Measurements from ENCODE around the gene BCL7C. TPM values are rescaled to one million over a fixed set of nuclear protein-coding genes. Genes with fewer than 3 reads are reported as not detected.

BCL7C gene
- total and polyA plus RNA-seq, 2 of the 13 experiments (the other 11 are each of a cell fraction or from before 2014, with no cell fraction given), result 17.7 to 33.8 TPM

DNA sequence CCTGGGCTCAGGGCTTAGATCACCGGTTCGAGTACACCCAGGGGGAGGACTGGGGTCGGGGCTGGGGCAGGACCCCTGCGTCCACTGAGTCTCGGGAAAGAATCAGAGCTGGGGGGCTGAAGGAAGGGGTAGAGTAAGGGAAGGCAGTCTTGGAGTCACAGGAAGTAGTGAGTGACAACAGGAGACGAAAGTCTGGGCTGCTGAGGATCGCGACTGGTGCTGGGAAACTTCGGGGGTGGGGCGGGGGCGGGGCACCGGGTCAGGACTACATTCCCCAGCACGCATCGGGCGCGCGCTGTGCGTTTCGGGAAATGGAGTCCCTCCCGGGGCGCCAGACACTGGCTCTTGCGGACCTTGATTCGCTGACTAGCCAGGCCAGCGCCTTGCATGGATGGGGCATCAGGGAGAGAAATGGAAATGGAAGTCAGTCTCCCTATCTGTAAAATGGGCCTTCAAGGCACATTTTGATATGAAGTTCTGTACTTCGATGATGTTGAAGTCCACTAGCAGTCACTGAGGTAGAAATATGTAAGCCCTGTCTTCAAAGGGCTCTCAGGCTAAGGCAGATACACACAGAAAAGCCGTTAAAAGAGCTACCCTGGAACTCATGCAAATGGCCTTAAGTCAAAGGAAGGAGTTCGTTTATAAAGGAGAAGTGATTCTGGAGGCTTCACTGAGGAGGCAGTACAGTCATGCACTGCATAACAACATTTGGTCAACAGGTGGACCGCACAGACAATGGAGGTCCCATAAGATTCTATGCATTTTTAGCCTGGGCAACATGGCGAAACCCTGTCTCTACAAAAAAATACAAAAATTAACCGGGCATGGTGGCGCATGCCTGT, 3.2 kb upstream of the BCL7C start (continued):
- TF ChIP-seq, protein P1, sequence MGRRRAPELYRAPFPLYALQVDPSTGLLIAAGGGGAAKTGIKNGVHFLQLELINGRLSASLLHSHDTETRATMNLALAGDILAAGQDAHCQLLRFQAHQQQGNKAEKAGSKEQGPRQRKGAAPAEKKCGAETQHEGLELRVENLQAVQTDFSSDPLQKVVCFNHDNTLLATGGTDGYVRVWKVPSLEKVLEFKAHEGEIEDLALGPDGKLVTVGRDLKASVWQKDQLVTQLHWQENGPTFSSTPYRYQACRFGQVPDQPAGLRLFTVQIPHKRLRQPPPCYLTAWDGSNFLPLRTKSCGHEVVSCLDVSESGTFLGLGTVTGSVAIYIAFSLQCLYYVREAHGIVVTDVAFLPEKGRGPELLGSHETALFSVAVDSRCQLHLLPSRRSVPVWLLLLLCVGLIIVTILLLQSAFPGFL (CRISPR knock-in tag; IDR thresholded peaks at IDR 0.05), result no peak
- TF ChIP-seq ATF7-NPFF (CRISPR knock-in tag; IDR thresholded peaks at IDR 0.05; ENCODE audit: low read depth) (no peak), CHD2 (IDR thresholded peaks at IDR 0.05; ENCODE audit: low read depth, low read length) (no peak; the same call in 1 of the 2 replicates), ZNF780A (CRISPR knock-in tag; IDR thresholded peaks at IDR 0.05) (no peak), ATRX (CRISPR knock-in tag; IDR thresholded peaks at IDR 0.05; ENCODE audit: borderline replicate concordance) (no peak), ZNF660 (CRISPR knock-in tag; IDR thresholded peaks at IDR 0.05; ENCODE audit: borderline replicate concordance, low read depth) (no peak; the same call in 1 of the 2 replicates), ZNF3 (CRISPR knock-in tag; IDR thresholded peaks at IDR 0.05) (no peak), HNRNPL (IDR thresholded peaks at IDR 0.05; ENCODE audit: low read depth, low read length) (no peak), HOXA9 (CRISPR knock-in tag; IDR thresholded peaks at IDR 0.05; ENCODE audit: borderline replicate concordance) (no peak), POGZ (CRISPR knock-in tag; IDR thresholded peaks at IDR 0.05) (peak; percentile 41; the same call in 1 of the 2 replicates), BRD4 (CRISPR knock-in tag; IDR thresholded peaks at IDR 0.05) (no peak)
- TF ChIP-seq, protein P2, sequence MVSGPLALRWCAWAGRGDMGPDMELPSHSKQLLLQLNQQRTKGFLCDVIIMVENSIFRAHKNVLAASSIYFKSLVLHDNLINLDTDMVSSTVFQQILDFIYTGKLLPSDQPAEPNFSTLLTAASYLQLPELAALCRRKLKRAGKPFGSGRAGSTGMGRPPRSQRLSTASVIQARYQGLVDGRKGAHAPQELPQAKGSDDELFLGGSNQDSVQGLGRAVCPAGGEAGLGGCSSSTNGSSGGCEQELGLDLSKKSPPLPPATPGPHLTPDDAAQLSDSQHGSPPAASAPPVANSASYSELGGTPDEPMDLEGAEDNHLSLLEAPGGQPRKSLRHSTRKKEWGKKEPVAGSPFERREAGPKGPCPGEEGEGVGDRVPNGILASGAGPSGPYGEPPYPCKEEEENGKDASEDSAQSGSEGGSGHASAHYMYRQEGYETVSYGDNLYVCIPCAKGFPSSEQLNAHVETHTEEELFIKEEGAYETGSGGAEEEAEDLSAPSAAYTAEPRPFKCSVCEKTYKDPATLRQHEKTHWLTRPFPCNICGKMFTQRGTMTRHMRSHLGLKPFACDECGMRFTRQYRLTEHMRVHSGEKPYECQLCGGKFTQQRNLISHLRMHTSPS (CRISPR knock-in tag; IDR thresholded peaks at IDR 0.05; ENCODE audit: low read depth), result no peak
- TF ChIP-seq, protein P3, sequence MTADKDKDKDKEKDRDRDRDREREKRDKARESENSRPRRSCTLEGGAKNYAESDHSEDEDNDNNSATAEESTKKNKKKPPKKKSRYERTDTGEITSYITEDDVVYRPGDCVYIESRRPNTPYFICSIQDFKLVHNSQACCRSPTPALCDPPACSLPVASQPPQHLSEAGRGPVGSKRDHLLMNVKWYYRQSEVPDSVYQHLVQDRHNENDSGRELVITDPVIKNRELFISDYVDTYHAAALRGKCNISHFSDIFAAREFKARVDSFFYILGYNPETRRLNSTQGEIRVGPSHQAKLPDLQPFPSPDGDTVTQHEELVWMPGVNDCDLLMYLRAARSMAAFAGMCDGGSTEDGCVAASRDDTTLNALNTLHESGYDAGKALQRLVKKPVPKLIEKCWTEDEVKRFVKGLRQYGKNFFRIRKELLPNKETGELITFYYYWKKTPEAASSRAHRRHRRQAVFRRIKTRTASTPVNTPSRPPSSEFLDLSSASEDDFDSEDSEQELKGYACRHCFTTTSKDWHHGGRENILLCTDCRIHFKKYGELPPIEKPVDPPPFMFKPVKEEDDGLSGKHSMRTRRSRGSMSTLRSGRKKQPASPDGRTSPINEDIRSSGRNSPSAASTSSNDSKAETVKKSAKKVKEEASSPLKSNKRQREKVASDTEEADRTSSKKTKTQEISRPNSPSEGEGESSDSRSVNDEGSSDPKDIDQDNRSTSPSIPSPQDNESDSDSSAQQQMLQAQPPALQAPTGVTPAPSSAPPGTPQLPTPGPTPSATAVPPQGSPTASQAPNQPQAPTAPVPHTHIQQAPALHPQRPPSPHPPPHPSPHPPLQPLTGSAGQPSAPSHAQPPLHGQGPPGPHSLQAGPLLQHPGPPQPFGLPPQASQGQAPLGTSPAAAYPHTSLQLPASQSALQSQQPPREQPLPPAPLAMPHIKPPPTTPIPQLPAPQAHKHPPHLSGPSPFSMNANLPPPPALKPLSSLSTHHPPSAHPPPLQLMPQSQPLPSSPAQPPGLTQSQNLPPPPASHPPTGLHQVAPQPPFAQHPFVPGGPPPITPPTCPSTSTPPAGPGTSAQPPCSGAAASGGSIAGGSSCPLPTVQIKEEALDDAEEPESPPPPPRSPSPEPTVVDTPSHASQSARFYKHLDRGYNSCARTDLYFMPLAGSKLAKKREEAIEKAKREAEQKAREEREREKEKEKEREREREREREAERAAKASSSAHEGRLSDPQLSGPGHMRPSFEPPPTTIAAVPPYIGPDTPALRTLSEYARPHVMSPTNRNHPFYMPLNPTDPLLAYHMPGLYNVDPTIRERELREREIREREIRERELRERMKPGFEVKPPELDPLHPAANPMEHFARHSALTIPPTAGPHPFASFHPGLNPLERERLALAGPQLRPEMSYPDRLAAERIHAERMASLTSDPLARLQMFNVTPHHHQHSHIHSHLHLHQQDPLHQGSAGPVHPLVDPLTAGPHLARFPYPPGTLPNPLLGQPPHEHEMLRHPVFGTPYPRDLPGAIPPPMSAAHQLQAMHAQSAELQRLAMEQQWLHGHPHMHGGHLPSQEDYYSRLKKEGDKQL (CRISPR knock-in tag; IDR thresholded peaks at IDR 0.05; ENCODE audit: low read depth), result no peak
- TF ChIP-seq, protein P4, sequence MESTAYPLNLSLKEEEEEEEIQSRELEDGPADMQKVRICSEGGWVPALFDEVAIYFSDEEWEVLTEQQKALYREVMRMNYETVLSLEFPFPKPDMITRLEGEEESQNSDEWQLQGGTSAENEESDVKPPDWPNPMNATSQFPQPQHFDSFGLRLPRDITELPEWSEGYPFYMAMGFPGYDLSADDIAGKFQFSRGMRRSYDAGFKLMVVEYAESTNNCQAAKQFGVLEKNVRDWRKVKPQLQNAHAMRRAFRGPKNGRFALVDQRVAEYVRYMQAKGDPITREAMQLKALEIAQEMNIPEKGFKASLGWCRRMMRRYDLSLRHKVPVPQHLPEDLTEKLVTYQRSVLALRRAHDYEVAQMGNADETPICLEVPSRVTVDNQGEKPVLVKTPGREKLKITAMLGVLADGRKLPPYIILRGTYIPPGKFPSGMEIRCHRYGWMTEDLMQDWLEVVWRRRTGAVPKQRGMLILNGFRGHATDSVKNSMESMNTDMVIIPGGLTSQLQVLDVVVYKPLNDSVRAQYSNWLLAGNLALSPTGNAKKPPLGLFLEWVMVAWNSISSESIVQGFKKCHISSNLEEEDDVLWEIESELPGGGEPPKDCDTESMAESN (CRISPR knock-in tag; conservative IDR thresholded peaks at IDR 0.05), result no peak
- TF ChIP-seq, protein P5, sequence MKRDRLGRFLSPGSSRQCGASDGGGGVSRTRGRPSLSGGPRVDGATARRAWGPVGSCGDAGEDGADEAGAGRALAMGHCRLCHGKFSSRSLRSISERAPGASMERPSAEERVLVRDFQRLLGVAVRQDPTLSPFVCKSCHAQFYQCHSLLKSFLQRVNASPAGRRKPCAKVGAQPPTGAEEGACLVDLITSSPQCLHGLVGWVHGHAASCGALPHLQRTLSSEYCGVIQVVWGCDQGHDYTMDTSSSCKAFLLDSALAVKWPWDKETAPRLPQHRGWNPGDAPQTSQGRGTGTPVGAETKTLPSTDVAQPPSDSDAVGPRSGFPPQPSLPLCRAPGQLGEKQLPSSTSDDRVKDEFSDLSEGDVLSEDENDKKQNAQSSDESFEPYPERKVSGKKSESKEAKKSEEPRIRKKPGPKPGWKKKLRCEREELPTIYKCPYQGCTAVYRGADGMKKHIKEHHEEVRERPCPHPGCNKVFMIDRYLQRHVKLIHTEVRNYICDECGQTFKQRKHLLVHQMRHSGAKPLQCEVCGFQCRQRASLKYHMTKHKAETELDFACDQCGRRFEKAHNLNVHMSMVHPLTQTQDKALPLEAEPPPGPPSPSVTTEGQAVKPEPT (CRISPR knock-in tag; IDR thresholded peaks at IDR 0.05; ENCODE audit: low read depth), result no peak

All from HepG2 (cell line).